Left cardiac atrium (tissue), 4 donors: ENCODE measurements around the gene SPATA6. TPM values are rescaled to one million over a fixed set of nuclear protein-coding genes. Genes with fewer than 3 reads are reported as not detected.
"Not testable (repeated sequence)": the region's sequence is repeated elsewhere in the genome, so short reads cannot be mapped to it uniquely, and the experiment has no call there.

ENCODE experiments used
- ATAC-seq, 2 donors: fragments of 200-7000 bp; cut with Tn5 transposase; one replicate each; pipeline ENCODE4 v1.9.1; 2020; ENCODE audit warnings: mild to moderate bottlenecking in 2 of 2, moderate library complexity in 2 of 2
- DNase-seq: peaks from one replicate; pipeline ENCODE4 v3.0.0-alpha.2; 2020
- intact Hi-C, 2 donors: fragments of 100-400 bp; cut with DNase I; formaldehyde crosslinking; loops; one replicate each; pipeline versions ENCODE4 v1.14.1 to v1.15.1; 2022 to 2023
- total RNA-seq, 2 donors: library from RNA; stranded (reverse); fragmentation: NEBNext Ultra II Directional; extraction: Animal tissue kit (Norgen Biotek cat#: 25700); gene quantifications; one replicate each; pipeline ENCODE4 v1.2.1, GENCODE V29; 2021
- donor health status: DM: no; HTN: yes; CAD: no.
- donor health status: DM: no; HTN: yes; CAD: no; lungs with severe emphysema.
- donor health status: DM: yes; HTN: yes; CAD: no.
- donor health status: Dilated cardiomyopathy.

Gene SPATA6
- total RNA-seq, 2 donors from 2014 or later: 14.7 to 15.2 TPM

GRCh38 chr1:48391926-48392325 is 80.1 kb downstream of the SPATA6 start:
- DNase-seq: no peak
- intact Hi-C loops: no loop called here

GRCh38 chr1:48387409-48387808 is 84.6 kb downstream of the SPATA6 start:
- DNase-seq: no peak
- intact Hi-C loops: no loop called here
- no peak for ATAC-seq

More at GRCh38 chr1:48391926-48392325, 80.1 kb downstream of the SPATA6 start:
- ATAC-seq: no peak

GRCh38 chr1:48374785-48375184 is 97.2 kb downstream of the SPATA6 start:
- DNase-seq: no peak
- ATAC-seq: no peak
- intact Hi-C loops: no loop called here

GRCh38 chr1:48371598-48371997 is 100.4 kb downstream of the SPATA6 start:
- no peak for DNase-seq
- no peak for ATAC-seq
- intact Hi-C loops: no loop called here

- no peak for DNase-seq
- intact Hi-C loops: no loop called here
- no peak for ATAC-seq
Measured at GRCh38 chr1:48362901-48363300, 109.1 kb downstream of the SPATA6 start.

- intact Hi-C loops: no loop called here
- DNase-seq: no peak
- no peak for ATAC-seq
Measured at GRCh38 chr1:48356901-48357300, 115.1 kb downstream of the SPATA6 start.

GRCh38 chr1:48344373-48344772 is 127.6 kb downstream of the SPATA6 start:
- ATAC-seq: no peak
- no peak for DNase-seq
- intact Hi-C loops: no loop called here

GRCh38 chr1:48341221-48341620 is 130.8 kb downstream of the SPATA6 start:
- no peak for ATAC-seq
- intact Hi-C loops: no loop called here
- no peak for DNase-seq

- intact Hi-C loops: no loop called here
- ATAC-seq (no peak), DNase-seq (no peak)
Measured at GRCh38 chr1:48338257-48338656, 133.7 kb downstream of the SPATA6 start.

GRCh38 chr1:48333316-48333715 is 138.7 kb downstream of the SPATA6 start:
- DNase-seq (no peak), ATAC-seq (no peak)
- intact Hi-C loops: no loop called here

- intact Hi-C loops: no loop called here
- DNase-seq: no peak
- no peak for ATAC-seq
Measured at GRCh38 chr1:48332115-48332514, 139.9 kb downstream of the SPATA6 start.

- intact Hi-C loops: no loop called here
- no peak for ATAC-seq
- no peak for DNase-seq
Measured at GRCh38 chr1:48329905-48330304, 142.1 kb downstream of the SPATA6 start.

GRCh38 chr1:48329486-48329885 is 142.5 kb downstream of the SPATA6 start:
- DNase-seq (no peak), ATAC-seq (no peak)
- intact Hi-C loops: no loop called here

GRCh38 chr1:48311829-48312228 is 160.2 kb downstream of the SPATA6 start:
- intact Hi-C loops, ATAC-seq, DNase-seq: not testable (repeated sequence)

- intact Hi-C loops: no loop called here
- DNase-seq (no peak), ATAC-seq (no peak)
Measured at GRCh38 chr1:48309564-48310082, 162.4 kb downstream of the SPATA6 start.

GRCh38 chr1:48302652-48303051 is 169.4 kb downstream of the SPATA6 start:
- intact Hi-C loops: no loop called here

GRCh38 chr1:48294656-48295055 is 177.3 kb downstream of the SPATA6 start:
- DNase-seq (no peak), ATAC-seq (no peak)
- intact Hi-C loops: no loop called here

More at GRCh38 chr1:48302652-48303051, 169.4 kb downstream of the SPATA6 start:
- no peak for DNase-seq
- no peak for ATAC-seq

GRCh38 chr1:48294094-48294493 is 177.9 kb downstream of the SPATA6 start:
- DNase-seq, intact Hi-C loops, ATAC-seq: not testable (repeated sequence)

- ATAC-seq: no peak
- no peak for DNase-seq
- intact Hi-C loops: no loop called here
Measured at GRCh38 chr1:48292706-48293105, 179.3 kb downstream of the SPATA6 start.

- ATAC-seq: no peak
- DNase-seq: no peak
- intact Hi-C loops: no loop called here
Measured at GRCh38 chr1:48291421-48291820, 180.6 kb downstream of the SPATA6 start.

- intact Hi-C loops: no loop called here
- ATAC-seq: no peak
- no peak for DNase-seq
Measured at GRCh38 chr1:48285525-48285924, 186.5 kb downstream of the SPATA6 start.
